GM21786 (cell line): ENCODE data around the gene NBAS.
A peak's percentile ranks its signal among the peaks of the same experiment; 100 is the strongest.
"Not testable (repeated sequence)": the region's sequence is repeated elsewhere in the genome, so short reads cannot be mapped to it uniquely, and the experiment has no call there.

Experiments used
- ATAC-seq: cut with Tn5 transposase; IDR thresholded peaks from one replicate; pipeline ENCODE4 v1.9.1; 2021; ENCODE audit not compliant: unreplicated experiment

The NBAS gene

DNA sequence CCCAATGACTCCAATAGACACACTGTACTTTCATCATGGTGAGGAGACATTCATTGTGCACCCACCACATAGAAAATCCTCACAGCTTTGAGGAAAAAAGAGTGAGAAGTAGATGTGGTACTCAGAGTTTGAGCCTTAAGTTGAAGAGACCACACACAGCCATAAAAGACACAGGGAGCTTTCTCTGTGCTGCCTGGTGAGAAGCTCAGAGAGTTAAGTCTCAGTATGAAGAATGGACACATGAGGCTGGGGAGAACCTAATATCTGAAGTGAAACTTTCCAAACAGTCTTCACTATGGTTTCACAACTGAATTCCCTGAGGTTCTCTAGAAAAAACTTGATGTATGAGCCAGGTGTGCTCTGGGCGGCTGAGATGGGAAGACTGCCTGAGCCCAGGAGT lies 237.9 kb downstream of the NBAS start:
- ATAC-seq = no peak

- ATAC-seq = not testable (repeated sequence)
Observed at GRCh38 chr2:15321481-15321880, 239.7 kb downstream of the NBAS start.

GRCh38 chr2:15316370-15316814 lies 244.7 kb downstream of the NBAS start:
- ATAC-seq = no peak

DNA sequence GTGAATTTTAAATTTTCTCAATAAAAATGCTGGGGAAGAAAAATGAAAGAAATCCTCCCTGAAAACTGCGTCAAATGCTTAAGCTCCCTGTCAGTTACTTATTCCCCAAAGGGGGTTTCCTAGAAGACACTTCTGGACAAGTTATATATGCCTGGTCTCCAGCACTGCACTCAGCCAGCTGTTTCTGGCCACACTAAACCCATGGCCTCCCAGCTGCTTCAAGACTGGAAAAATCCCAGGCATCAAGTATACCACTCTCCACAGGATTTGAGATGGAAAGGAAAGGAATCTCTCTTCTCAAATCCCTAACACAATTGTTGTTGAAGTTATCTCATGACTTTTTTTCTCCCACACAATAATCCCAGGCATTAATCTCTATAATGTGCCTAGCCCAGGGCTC lies 245.7 kb downstream of the NBAS start:
- no peak for ATAC-seq

GRCh38 chr2:15313657-15314056 lies 247.5 kb downstream of the NBAS start:
- ATAC-seq = peak; percentile 70

DNA sequence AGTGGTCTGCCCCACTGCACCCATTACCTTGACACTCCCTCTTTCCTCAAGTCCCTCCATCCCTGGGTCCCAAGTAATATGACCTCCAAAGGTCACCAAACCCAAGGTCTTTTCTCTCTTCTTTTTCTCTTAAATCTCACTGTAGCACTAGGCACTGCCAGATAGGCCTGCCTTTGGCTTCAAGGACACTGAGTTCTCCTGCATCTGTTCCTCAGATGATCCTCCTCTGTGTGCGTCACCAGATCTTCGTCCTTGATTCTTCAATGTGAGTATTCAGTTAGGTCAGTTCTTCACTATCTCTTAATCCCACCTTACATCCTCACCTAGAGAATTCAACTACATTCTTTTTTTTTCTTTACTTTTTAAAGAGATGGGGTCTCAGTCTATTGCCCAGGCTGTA lies 249.2 kb downstream of the NBAS start:
- no peak for ATAC-seq

- peak; percentile 63 for ATAC-seq
Observed at GRCh38 chr2:15311201-15311907, 249.8 kb downstream of the NBAS start.

DNA sequence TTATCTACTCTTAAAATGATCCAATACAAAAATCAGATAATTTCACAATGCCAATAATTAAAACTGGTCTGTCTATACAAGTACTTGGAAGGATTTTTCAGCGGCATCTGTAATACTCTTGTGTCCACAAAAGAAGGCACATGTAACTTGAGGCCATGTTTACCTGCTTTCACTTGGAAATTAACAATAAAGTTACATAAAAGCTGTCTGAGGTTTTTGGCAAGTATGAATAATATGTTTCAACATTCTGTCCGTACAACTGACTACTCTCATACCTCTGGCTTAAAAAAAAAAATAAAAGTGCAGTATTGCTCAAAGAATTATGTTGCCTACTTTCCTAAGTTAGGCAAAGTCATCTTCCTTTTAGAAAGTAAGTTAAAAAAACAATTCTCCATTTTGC lies 253.6 kb downstream of the NBAS start:
- ATAC-seq = no peak

GRCh38 chr2:15306706-15307105 lies 254.4 kb downstream of the NBAS start:
- ATAC-seq = no peak

- no peak for ATAC-seq
Observed at GRCh38 chr2:15303874-15304273, 257.3 kb downstream of the NBAS start.

DNA sequence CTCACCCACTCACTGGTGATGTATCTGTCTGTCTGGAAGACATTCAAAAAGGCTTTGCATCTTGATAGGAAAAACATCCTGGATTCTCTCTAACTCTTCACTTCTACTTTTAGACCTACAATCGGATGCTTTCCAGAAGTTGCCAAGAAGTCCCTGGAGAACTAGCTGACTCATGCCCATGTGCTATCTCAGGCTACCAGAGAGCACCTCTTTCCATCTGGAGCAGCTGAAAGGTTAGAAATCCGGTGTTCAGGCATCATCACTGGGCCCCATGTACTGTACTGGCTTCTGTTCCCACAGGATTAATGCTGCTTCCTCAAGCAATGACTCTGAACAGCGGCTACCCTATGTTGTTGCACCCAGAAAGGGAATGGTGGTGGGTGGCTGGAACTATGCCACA lies 259.0 kb downstream of the NBAS start:
- no peak for ATAC-seq

GRCh38 chr2:15300624-15301573 lies 260.2 kb downstream of the NBAS start:
- no peak for ATAC-seq

GRCh38 chr2:15299904-15300520 lies 261.1 kb downstream of the NBAS start:
- no peak for ATAC-seq

DNA sequence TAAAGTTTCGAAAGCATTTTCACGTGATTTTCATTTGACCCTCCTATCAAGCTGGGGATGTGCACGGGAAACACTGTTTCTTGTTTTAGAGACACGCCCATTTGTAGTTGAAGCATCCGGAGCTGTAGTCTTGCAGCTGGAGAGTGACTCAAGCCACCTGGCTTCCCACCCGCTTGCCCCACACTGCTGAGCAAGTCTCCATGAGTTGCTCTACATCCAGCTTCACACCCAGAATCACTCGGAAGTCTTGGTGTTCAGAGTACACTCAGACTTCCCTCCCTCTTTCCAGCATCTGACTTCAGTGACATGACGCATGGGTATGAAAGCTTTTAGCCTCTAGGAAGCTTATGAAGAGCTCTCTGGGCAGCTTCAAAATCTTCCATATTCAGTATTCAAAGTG lies 262.4 kb downstream of the NBAS start:
- no peak for ATAC-seq

DNA sequence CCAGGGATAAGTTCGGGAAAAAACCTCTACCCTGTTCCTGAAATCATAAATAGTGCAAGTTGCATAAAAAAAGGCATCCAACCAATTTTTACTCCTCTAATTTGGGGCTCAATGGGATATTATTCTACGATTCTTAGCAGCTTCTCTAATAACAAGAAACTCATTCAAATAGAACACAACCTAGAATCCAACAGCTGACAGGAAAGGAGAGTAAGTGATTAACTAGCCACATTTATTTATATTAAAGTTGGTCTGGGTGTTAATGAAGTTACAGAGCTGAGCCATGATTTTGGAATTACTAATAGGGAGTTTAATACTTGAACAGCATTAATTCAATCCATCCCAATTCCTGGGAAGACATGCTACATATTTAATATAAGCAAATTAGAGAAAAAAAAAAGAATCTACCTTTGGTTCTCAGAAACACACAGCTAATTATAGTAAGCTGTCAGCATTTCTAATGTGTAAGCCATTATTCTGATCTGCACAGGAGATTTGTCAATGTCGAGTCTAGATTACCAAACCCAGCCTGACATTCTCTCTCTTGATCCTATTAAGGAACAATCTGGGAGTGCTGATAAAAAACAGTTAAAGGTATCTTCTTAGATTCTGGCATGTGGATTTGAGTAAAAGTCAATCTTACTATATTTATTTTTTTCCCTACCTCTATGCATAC lies 267.7 kb downstream of the NBAS start:
- ATAC-seq = peak; percentile 86

- ATAC-seq = no peak
Observed at GRCh38 chr2:15287447-15288184, 273.5 kb downstream of the NBAS start.

DNA sequence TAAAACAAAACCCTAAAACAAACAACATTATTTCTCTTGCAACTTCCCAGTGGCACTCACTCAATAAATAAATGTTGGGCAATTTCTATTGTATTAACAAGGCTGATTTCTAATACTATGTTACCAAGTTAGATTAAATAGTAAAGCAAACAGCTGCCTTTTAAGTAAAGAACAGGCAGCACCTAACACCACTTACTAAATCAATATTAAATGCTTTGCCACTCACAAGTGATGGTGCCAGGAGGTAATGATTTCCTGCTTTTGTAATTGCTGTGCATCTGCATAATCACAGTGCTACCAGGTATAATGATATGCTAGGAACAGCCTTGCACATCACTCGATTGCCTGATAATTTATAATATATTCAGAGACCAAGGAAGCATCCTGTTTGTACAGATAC lies 276.5 kb downstream of the NBAS start:
- ATAC-seq = no peak

DNA sequence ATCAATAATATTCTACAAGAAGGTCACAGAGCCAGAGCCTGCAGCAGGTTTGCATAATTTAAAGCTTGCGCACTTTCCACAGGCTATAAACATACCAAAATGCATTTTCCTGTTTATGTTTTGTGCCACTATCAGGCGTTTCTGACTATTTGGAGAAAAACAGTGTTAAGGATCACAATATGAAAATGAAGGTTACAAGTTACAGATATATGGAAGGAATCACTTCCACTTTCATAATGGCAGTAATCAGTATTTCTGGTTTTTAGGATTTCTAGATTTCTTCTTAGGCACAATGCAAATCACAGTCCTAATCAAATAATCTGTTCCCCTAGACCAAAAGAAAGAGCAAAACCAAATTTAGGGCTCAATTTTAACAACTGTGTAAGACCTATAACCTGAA lies 279.5 kb downstream of the NBAS start:
- ATAC-seq = no peak

GRCh38 chr2:15279201-15279876 lies 281.8 kb downstream of the NBAS start:
- no peak for ATAC-seq

- no peak for ATAC-seq
Observed at GRCh38 chr2:15278296-15278695, 282.8 kb downstream of the NBAS start.
